ENCODE measurements around the gene TGFB2.

Gene TGFB2

GRCh38 chr1:218364028-218364710 is 19.0 kb downstream of the TGFB2 start:
- no peak for DNase-seq

- no peak for DNase-seq
Observed at GRCh38 chr1:218365226-218365999, 20.3 kb downstream of the TGFB2 start.

GRCh38 chr1:218366322-218367052 is 21.4 kb downstream of the TGFB2 start:
- peak; percentile 44 for DNase-seq

GRCh38 chr1:218367118-218367517 is 22.0 kb downstream of the TGFB2 start:
- no peak for DNase-seq

GRCh38 chr1:218368686-218369085 is 23.6 kb downstream of the TGFB2 start:
- DNase-seq: no peak

GRCh38 chr1:218369688-218370511 is 24.8 kb downstream of the TGFB2 start:
- no peak for DNase-seq

- no peak for DNase-seq
Observed at GRCh38 chr1:218371927-218372672, 27.0 kb downstream of the TGFB2 start.

- no peak for DNase-seq
Observed at GRCh38 chr1:218374401-218375353, 29.5 kb downstream of the TGFB2 start.

GRCh38 chr1:218376722-218377121 is 31.6 kb downstream of the TGFB2 start:
- no peak for DNase-seq

GRCh38 chr1:218377143-218377660 is 32.1 kb downstream of the TGFB2 start:
- DNase-seq: no peak

GRCh38 chr1:218380125-218380977 is 35.2 kb downstream of the TGFB2 start:
- no peak for DNase-seq

GRCh38 chr1:218382261-218382660 is 37.1 kb downstream of the TGFB2 start:
- DNase-seq: no peak

GRCh38 chr1:218383051-218383450 is 37.9 kb downstream of the TGFB2 start:
- DNase-seq: peak; percentile 71

- DNase-seq: no peak
Observed at GRCh38 chr1:218383681-218384080, 38.5 kb downstream of the TGFB2 start.

GRCh38 chr1:218384581-218384993 is 39.5 kb downstream of the TGFB2 start:
- DNase-seq: peak; percentile 49

- no peak for DNase-seq
Observed at GRCh38 chr1:218388591-218388990, 43.5 kb downstream of the TGFB2 start.

- no peak for DNase-seq
Observed at GRCh38 chr1:218390618-218391017, 45.5 kb downstream of the TGFB2 start.

GRCh38 chr1:218392780-218393179 is 47.6 kb downstream of the TGFB2 start:
- DNase-seq: no peak

GRCh38 chr1:218394416-218394815 is 49.3 kb downstream of the TGFB2 start:
- DNase-seq: peak; percentile 56

GRCh38 chr1:218394989-218395388 is 49.9 kb downstream of the TGFB2 start:
- no peak for DNase-seq
